ENCODE data around the gene SZRD1. TPM values are rescaled to one million over a fixed set of nuclear protein-coding genes. Genes with fewer than 3 reads are reported as not detected.

Gene SZRD1
- total and polyA plus RNA-seq, 4 donors = 14.2 to 44.3 (median 25.0) TPM

DNA sequence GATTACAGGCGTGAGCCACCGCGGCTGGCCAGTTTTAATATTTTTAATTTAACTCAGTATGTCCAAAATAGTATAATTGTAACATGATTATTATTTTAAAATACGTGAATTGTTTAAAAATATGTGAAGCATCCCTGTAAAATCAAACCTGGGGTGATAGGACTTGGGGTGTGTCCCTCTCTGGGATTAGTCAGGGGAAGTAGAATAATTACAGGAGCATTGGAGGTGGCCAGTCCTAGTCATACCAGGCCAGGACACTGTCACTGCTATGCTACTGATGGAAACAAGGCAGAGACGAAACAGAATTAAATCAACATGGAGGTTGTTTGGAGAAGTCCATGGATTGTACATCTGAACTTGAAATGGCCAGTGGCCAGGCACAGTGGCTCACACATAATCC, 16.8 kb downstream of the SZRD1 start:
- H3K4me3 ChIP-seq (ENCODE audit: low read depth in 1 of 3, low read length in 3 of 3) = no peak overlapping the region
- no peaks in the 10 kb centered on the region for H3K9me3 ChIP-seq (ENCODE audit: control insufficient read depth in 4 of 4, low read length in 3 of 4)
- peak overlapping the region in 1 of 2 donors; percentile 12 for H3K9ac ChIP-seq (ENCODE audit: low read depth in 1 of 2, low read length in 2 of 2)
- H3K36me3 ChIP-seq (ENCODE audit: control insufficient read depth in 4 of 4, insufficient read depth in 3 of 4, low read depth in 1 of 4, low read length in 3 of 4) = no peaks in the 10 kb centered on the region
- DNase-seq (ENCODE audit: low spot score) = no peak
- H3K4me1 ChIP-seq (ENCODE audit: control insufficient read depth in 4 of 4, insufficient read depth in 4 of 4, low read length in 3 of 4) = peaks cover 0 to 31% (median 26%) of the 10 kb centered on the region in 4 donors
- no peak for TF ChIP-seq EGR1 (IDR thresholded peaks at IDR 0.05; ENCODE audit: low read depth in 2 of 2)
- no peak for TF ChIP-seq NR2F2 (IDR thresholded peaks at IDR 0.05)
- TF ChIP-seq GABPA (IDR thresholded peaks at IDR 0.05 in 1 of 2, conservative IDR thresholded peaks at IDR 0.05 in 1 of 2) = no peak
- TF ChIP-seq, protein P1, sequence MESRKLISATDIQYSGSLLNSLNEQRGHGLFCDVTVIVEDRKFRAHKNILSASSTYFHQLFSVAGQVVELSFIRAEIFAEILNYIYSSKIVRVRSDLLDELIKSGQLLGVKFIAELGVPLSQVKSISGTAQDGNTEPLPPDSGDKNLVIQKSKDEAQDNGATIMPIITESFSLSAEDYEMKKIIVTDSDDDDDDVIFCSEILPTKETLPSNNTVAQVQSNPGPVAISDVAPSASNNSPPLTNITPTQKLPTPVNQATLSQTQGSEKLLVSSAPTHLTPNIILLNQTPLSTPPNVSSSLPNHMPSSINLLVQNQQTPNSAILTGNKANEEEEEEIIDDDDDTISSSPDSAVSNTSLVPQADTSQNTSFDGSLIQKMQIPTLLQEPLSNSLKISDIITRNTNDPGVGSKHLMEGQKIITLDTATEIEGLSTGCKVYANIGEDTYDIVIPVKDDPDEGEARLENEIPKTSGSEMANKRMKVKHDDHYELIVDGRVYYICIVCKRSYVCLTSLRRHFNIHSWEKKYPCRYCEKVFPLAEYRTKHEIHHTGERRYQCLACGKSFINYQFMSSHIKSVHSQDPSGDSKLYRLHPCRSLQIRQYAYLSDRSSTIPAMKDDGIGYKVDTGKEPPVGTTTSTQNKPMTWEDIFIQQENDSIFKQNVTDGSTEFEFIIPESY (IDR thresholded peaks at IDR 0.05) = no peak
- TF ChIP-seq, protein P2, sequence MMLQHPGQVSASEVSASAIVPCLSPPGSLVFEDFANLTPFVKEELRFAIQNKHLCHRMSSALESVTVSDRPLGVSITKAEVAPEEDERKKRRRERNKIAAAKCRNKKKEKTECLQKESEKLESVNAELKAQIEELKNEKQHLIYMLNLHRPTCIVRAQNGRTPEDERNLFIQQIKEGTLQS (IDR thresholded peaks at IDR 0.05) = no peak
- TF ChIP-seq SP1 (IDR thresholded peaks at IDR 0.05) = no peak
- TF ChIP-seq TAF1 (conservative IDR thresholded peaks at IDR 0.05) = no peak
- no peak for TF ChIP-seq RAD21 (IDR thresholded peaks at IDR 0.05)
- TF ChIP-seq, protein P3, sequence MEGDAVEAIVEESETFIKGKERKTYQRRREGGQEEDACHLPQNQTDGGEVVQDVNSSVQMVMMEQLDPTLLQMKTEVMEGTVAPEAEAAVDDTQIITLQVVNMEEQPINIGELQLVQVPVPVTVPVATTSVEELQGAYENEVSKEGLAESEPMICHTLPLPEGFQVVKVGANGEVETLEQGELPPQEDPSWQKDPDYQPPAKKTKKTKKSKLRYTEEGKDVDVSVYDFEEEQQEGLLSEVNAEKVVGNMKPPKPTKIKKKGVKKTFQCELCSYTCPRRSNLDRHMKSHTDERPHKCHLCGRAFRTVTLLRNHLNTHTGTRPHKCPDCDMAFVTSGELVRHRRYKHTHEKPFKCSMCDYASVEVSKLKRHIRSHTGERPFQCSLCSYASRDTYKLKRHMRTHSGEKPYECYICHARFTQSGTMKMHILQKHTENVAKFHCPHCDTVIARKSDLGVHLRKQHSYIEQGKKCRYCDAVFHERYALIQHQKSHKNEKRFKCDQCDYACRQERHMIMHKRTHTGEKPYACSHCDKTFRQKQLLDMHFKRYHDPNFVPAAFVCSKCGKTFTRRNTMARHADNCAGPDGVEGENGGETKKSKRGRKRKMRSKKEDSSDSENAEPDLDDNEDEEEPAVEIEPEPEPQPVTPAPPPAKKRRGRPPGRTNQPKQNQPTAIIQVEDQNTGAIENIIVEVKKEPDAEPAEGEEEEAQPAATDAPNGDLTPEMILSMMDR (IDR thresholded peaks at IDR 0.05; ENCODE audit: low read depth, low read length, missing input control) = no peak
- TF ChIP-seq FOXA2 (IDR thresholded peaks at IDR 0.05) = no peak
- TF ChIP-seq FOXA1 (IDR thresholded peaks at IDR 0.05) = no peak
- TF ChIP-seq JUND (IDR thresholded peaks at IDR 0.05) = no peak
- TF ChIP-seq, protein P4, sequence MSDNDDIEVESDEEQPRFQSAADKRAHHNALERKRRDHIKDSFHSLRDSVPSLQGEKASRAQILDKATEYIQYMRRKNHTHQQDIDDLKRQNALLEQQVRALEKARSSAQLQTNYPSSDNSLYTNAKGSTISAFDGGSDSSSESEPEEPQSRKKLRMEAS (IDR thresholded peaks at IDR 0.05) = no peak
- TF ChIP-seq, protein P5, sequence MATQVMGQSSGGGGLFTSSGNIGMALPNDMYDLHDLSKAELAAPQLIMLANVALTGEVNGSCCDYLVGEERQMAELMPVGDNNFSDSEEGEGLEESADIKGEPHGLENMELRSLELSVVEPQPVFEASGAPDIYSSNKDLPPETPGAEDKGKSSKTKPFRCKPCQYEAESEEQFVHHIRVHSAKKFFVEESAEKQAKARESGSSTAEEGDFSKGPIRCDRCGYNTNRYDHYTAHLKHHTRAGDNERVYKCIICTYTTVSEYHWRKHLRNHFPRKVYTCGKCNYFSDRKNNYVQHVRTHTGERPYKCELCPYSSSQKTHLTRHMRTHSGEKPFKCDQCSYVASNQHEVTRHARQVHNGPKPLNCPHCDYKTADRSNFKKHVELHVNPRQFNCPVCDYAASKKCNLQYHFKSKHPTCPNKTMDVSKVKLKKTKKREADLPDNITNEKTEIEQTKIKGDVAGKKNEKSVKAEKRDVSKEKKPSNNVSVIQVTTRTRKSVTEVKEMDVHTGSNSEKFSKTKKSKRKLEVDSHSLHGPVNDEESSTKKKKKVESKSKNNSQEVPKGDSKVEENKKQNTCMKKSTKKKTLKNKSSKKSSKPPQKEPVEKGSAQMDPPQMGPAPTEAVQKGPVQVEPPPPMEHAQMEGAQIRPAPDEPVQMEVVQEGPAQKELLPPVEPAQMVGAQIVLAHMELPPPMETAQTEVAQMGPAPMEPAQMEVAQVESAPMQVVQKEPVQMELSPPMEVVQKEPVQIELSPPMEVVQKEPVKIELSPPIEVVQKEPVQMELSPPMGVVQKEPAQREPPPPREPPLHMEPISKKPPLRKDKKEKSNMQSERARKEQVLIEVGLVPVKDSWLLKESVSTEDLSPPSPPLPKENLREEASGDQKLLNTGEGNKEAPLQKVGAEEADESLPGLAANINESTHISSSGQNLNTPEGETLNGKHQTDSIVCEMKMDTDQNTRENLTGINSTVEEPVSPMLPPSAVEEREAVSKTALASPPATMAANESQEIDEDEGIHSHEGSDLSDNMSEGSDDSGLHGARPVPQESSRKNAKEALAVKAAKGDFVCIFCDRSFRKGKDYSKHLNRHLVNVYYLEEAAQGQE (IDR thresholded peaks at IDR 0.05) = no peak
- TF ChIP-seq RXRA (IDR thresholded peaks at IDR 0.05) = no peak
- TF ChIP-seq YY1 (IDR thresholded peaks at IDR 0.05) = no peak
- no peak for TF ChIP-seq HNF4G (IDR thresholded peaks at IDR 0.05)
- TF ChIP-seq HNF4A (conservative IDR thresholded peaks at IDR 0.05) = no peak
- no peaks in the 10 kb centered on the region for H3K27me3 ChIP-seq (ENCODE audit: control insufficient read depth in 4 of 4, insufficient read depth in 4 of 4, low read length in 3 of 4)
- whole genome bisulfite sequencing = 97% methylated on average over 5 of the region's 5 CpGs
- no peak overlapping the region for H3K27ac ChIP-seq (ENCODE audit: low read depth in 1 of 2, low read length in 2 of 2)

Measured in liver (tissue), 9 donors.